Endothelial cell of umbilical vein (primary cell): ENCODE results near the gene NMRK2. TPM values are rescaled to one million over a fixed set of nuclear protein-coding genes. Genes with fewer than 3 reads are reported as not detected.
"Not testable (repeated sequence)": the region's sequence is repeated elsewhere in the genome, so short reads cannot be mapped to it uniquely, and the experiment has no call there.

ENCODE experiments used
- BruUV-seq: library from RNA; stranded (reverse); fragments of 400-500 nt; replicated peaks from 2 replicates; lab custom pipeline; 2021; lab: Mats Ljungman, UMichigan
- CTCF ChIA-PET: fragments of 300-600, 350-600 bp; sonication (Branson Sonifier 250); formaldehyde crosslinking; loops from one replicate; lab custom pipeline; 2021; ENCODE audit warnings: antibody characterized with exemption, inconsistent platforms; lab: Charles Lee
- POLR2A ChIA-PET: fragments of 300-600, 350-600 bp; sonication (Branson Sonifier 250); formaldehyde crosslinking; loops from one replicate; lab custom pipeline; 2021; ENCODE audit warnings: antibody characterized with exemption, inconsistent platforms; lab: Charles Lee
- DNase-seq: peaks from one replicate; pipeline ENCODE4 v3.0.0-alpha.2; 2011; ENCODE audit warnings: low read depth, low spot score
- FAIRE-seq: peaks from 2 replicates; lab custom pipeline; 2011; peaks lifted over from hg19 to GRCh38; lab: Jason Lieb, UNC
- H2AFZ ChIP-seq: 2 replicates; pipeline ENCODE4 v1.6.0; 2012; ENCODE audit warnings: low read depth, low read length, control low read depth, inconsistent platforms
- H3K27ac ChIP-seq: 2 replicates; pipeline ENCODE4 v1.5.1; 2011; ENCODE audit warnings: low read depth, mild to moderate bottlenecking, control low read depth, low read length, moderate library complexity; ENCODE audit not compliant: insufficient read depth
- H3K27me3 ChIP-seq, 2 experiments: 2 replicates each; pipeline versions ENCODE4 v1.6.0 to v1.6.1; 2011; ENCODE audit warnings: low read length in 2 of 2, mixed read lengths in 1 of 2; ENCODE audit not compliant: control insufficient read depth in 2 of 2, insufficient read depth in 2 of 2
- H3K36me3 ChIP-seq, 2 experiments: 2 replicates in 1 of 2; 3 replicates in 1 of 2; pipeline ENCODE4 v1.5.1; 2011; ENCODE audit warnings: low read length in 2 of 2, mild to moderate bottlenecking in 1 of 2, moderate library complexity in 1 of 2; ENCODE audit not compliant: control insufficient read depth in 2 of 2, insufficient read depth in 2 of 2; ENCODE audit errors: extremely low read depth in 1 of 2
- H3K4me1 ChIP-seq: 3 replicates; pipeline ENCODE4 v1.5.1; 2011; ENCODE audit warnings: mild to moderate bottlenecking, low read length; ENCODE audit not compliant: control insufficient read depth, insufficient read depth; ENCODE audit errors: extremely low read depth
- H3K4me2 ChIP-seq: 2 replicates; pipeline ENCODE4 v1.6.1; 2011; ENCODE audit warnings: low read length, control low read depth, mixed read lengths; ENCODE audit not compliant: insufficient read depth
- H3K4me3 ChIP-seq, 3 experiments: fragments of 200-600 bp in 1 of 3; sonication (generic), shearing (Covaris generic) in 1 of 3; replicated peaks in 1 of 3; 2 replicates each; pipeline ENCODE4 v1.5.1; 2011 to 2016; ENCODE audit warnings: control low read depth in 3 of 3, low read length in 3 of 3, mild to moderate bottlenecking in 2 of 3, inconsistent platforms in 1 of 3, low read depth in 1 of 3, moderate library complexity in 1 of 3; ENCODE audit not compliant: insufficient read depth in 1 of 3
- H3K79me2 ChIP-seq: 2 replicates; pipeline ENCODE4 v1.6.0; 2012; ENCODE audit warnings: low read length, inconsistent platforms; ENCODE audit not compliant: control insufficient read depth, insufficient read depth
- H3K9ac ChIP-seq: replicated peaks from 2 replicates; pipeline ENCODE3; 2011; ENCODE audit warnings: low read length, control low read depth; ENCODE audit not compliant: insufficient read depth; ENCODE audit errors: extremely low read depth
- H3K9me1 ChIP-seq: replicated peaks from 3 replicates; pipeline ENCODE4 v1.6.0; 2011; ENCODE audit warnings: mild to moderate bottlenecking, low read length; ENCODE audit not compliant: control insufficient read depth, insufficient read depth; ENCODE audit errors: extremely low read depth
- H3K9me3 ChIP-seq: replicated peaks from 2 replicates; pipeline ENCODE4 v1.5.1; 2012; ENCODE audit warnings: low read length, inconsistent platforms; ENCODE audit not compliant: control insufficient read depth, insufficient read depth
- H4K20me1 ChIP-seq: replicated peaks from 2 replicates; pipeline ENCODE3; 2011; ENCODE audit warnings: mild to moderate bottlenecking, low read length; ENCODE audit not compliant: control insufficient read depth, insufficient read depth; ENCODE audit errors: extremely low read depth
- EZH2 ChIP-seq: IDR thresholded peaks from 2 replicates; pipeline ENCODE4 v1.6.1; 2012; ENCODE audit warnings: borderline replicate concordance, low read depth, mild to moderate bottlenecking, moderate library complexity, low read length, inconsistent platforms; ENCODE audit not compliant: severe bottlenecking
- FOS ChIP-seq: IDR thresholded peaks from 2 replicates; pipeline ENCODE4 v1.6.1; 2011; ENCODE audit warnings: mild to moderate bottlenecking, low read length, moderate library complexity, borderline replicate concordance; ENCODE audit not compliant: insufficient read depth
- GATA2 ChIP-seq: IDR thresholded peaks from 2 replicates; pipeline ENCODE4 v1.7.0; 2011; ENCODE audit warnings: low read depth, mild to moderate bottlenecking, moderate library complexity, mixed read lengths, low read length; ENCODE audit not compliant: insufficient read length, insufficient read depth
- JUN ChIP-seq: IDR thresholded peaks from 2 replicates; pipeline ENCODE4 v1.6.1; 2011; ENCODE audit warnings: borderline replicate concordance, low read depth; ENCODE audit not compliant: insufficient read length, insufficient read depth
- MAX ChIP-seq: IDR thresholded peaks from 2 replicates; pipeline ENCODE4 v1.6.1; 2011; ENCODE audit not compliant: insufficient read depth, insufficient read length
- MYC ChIP-seq: IDR thresholded peaks from one replicate; pipeline ENCODE4 v1.6.1; 2011; ENCODE audit warnings: mild to moderate bottlenecking, low read depth, low read length
- POLR2A ChIP-seq: IDR thresholded peaks from 2 replicates; pipeline ENCODE4 v1.6.1; 2012; ENCODE audit warnings: low read depth, mild to moderate bottlenecking, control low read depth, low read length
- POLR2AphosphoS5 ChIP-seq: IDR thresholded peaks from 2 replicates; pipeline ENCODE4 v1.6.1; 2012; ENCODE audit warnings: low read depth, mild to moderate bottlenecking, control low read depth, low read length, moderate library complexity; ENCODE audit not compliant: insufficient read depth
- dilution Hi-C: fragments of 300-500 bp; cut with MboI; formaldehyde crosslinking; loops from one replicate; pipeline ENCODE4 v1.15.0; 2019; ENCODE audit warnings: low sequenced_read_pairs; ENCODE audit not compliant: extremely low pct_ligation_motif_present
- intact Hi-C: fragments of 100-400 bp; cut with micrococcal nuclease; formaldehyde crosslinking; loops from one replicate; pipeline ENCODE4 v1.10.0; 2022
- polyA plus RNA-seq, 4 experiments: library from polyadenylated mRNA; depleted of rRNA in 3 of 4; stranded (reverse) in 3 of 4; unstranded in 1 of 4; fragments of >200 nt; gene quantifications; 2 replicates each; pipeline versions ENCODE4 v1.2.1 to v1.2.3, GENCODE V29; 2011 to 2012; ENCODE audit warnings: missing spikeins in 1 of 4
- total RNA-seq: library from RNA; stranded (reverse); gene quantifications from 2 replicates; pipeline ENCODE4 v1.2.3, GENCODE V29; 2021

Gene NMRK2
- total and polyA plus RNA-seq, 2 donors (not counting 3 experiments of a cell fraction or from before 2014, with no cell fraction given) = not detected

- Histone ChIP-seq H3K4me1 (no peaks in the 10 kb centered on the region), H3K36me3 (no peaks in the 10 kb centered on the region), H3K4me3 (no peak overlapping the region), H3K27me3 (peaks cover 9 to 18% of the 10 kb centered on the region in 2 experiments), H3K9me1 (no peaks in the 10 kb centered on the region), H3K9ac (no peak overlapping the region), H3K27ac (no peak overlapping the region), H4K20me1 (no peaks in the 10 kb centered on the region), H2AFZ (no peak overlapping the region), H3K9me3 (no peaks in the 10 kb centered on the region), H3K79me2 (no peaks in the 10 kb centered on the region), H3K4me2 (no peak overlapping the region)
- no peak for DNase-seq
- no TSS peak for BruUV-seq
- dilution Hi-C loops (no loop called here), intact Hi-C loops (no loop called here)
- TF ChIP-seq MYC (no peak), FOS (no peak), JUN (no peak), EZH2 (no peak), MAX (no peak), GATA2 (no peak), POLR2A (no peak), POLR2AphosphoS5 (no peak)
- no peak for FAIRE-seq
- CTCF ChIA-PET = interaction anchor here (1.0 kb wide), 1 partner anchor 115 kb away, joined by 3 read pairs; no protein-coding TSS in a partner anchor
- POLR2A ChIA-PET = no interaction called here
Observed at GRCh38 chr19:3936506-3937442, 3.9 kb downstream of the NMRK2 start.

- H3K4me3 ChIP-seq, H3K36me3 ChIP-seq, DNase-seq, CTCF ChIA-PET, POLR2A ChIA-PET, H3K79me2 ChIP-seq, H3K4me2 ChIP-seq, H3K4me1 ChIP-seq, BruUV-seq, H3K27ac ChIP-seq, dilution Hi-C loops, H2AFZ ChIP-seq, H3K9me1 ChIP-seq, H3K9ac ChIP-seq, H3K9me3 ChIP-seq, intact Hi-C loops, H4K20me1 ChIP-seq: not testable (repeated sequence)
- peak; percentile 73 for FAIRE-seq
- H3K27me3 ChIP-seq = peaks cover 7 to 13% of the 10 kb centered on the region in 2 experiments
Observed at GRCh38 chr19:3938300-3938950, 5.6 kb downstream of the NMRK2 start.
